ENCODE results near the gene SOX5. TPM values are rescaled to one million over a fixed set of nuclear protein-coding genes. Genes with fewer than 3 reads are reported as not detected.

SOX5 gene
- total and polyA plus RNA-seq, 11 donors, result 0.49 to 4.9 (median 2.5) TPM

DNA sequence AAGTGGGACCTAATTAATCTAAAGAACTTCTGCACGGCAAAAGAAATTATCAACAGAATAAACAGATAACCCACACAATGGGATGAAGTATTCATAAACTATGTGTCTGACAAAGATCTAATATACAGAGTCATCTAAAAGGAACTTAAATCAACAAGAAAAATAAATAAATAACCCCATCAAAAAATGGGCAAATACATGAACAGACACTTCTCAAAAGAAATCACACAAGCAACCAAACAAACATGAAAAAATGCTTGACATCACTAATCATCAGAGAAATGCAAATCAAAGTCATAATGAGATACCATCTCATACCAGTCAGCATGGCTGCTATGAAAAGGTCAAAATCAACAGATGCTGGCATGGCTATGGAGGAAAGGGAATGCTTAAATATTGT lies 466.9 kb downstream of the SOX5 start:
- peaks cover 0 to 41% (median 8%) of the 10 kb centered on the region in 12 donors for H3K9me3 ChIP-seq
- TF ChIP-seq POLR2A (IDR thresholded peaks at IDR 0.05), result no peak
- no peaks in the 10 kb centered on the region for H3K27me3 ChIP-seq
- ATAC-seq (no peak), DNase-seq (no peak)
- intact Hi-C loops (cut with DNase I), result no loop called here
- H3K4me1 ChIP-seq, result no peaks in the 10 kb centered on the region
- WGBS, 4 donors, result 77 to 82% (median 80%) methylated on average over 1 of the region's 1 CpG
- no peak overlapping the region for H3K4me3 ChIP-seq
- H3K27ac ChIP-seq, result no peak overlapping the region
- no peaks in the 10 kb centered on the region for H3K36me3 ChIP-seq

Measured in heart left ventricle (tissue), 16 donors.